GM23248 (cell line): Measurements from ENCODE around the gene RCSD1. TPM values are rescaled to one million over a fixed set of nuclear protein-coding genes. Genes with fewer than 3 reads are reported as not detected.

Experiments used
- DNase-seq: peaks from one replicate; pipeline ENCODE4 v3.0.0-alpha.2; 2015
- H2AFZ ChIP-seq: fragments of 200-600 bp; sonication (generic); 2 replicates; pipeline ENCODE4 v1.6.1; 2016; ENCODE audit warnings: antibody characterized with exemption
- H3F3A ChIP-seq: fragments of 200-600 bp; sonication (generic); 2 replicates; pipeline ENCODE4 v1.6.1; 2016; ENCODE audit warnings: mild to moderate bottlenecking, antibody characterized with exemption, mixed run types; ENCODE audit not compliant: insufficient read depth
- H3K27ac ChIP-seq: fragments of 200-600 bp; sonication (generic); 2 replicates; pipeline ENCODE4 v1.5.1; 2016; ENCODE audit warnings: mild to moderate bottlenecking
- H3K27me3 ChIP-seq: fragments of 200-600 bp; sonication (generic); replicated peaks from 2 replicates; pipeline ENCODE4 v1.6.1; 2016; ENCODE audit warnings: mild to moderate bottlenecking; ENCODE audit not compliant: insufficient read depth
- H3K36me3 ChIP-seq: fragments of 200-600 bp; sonication (generic); 2 replicates; pipeline ENCODE4 v1.6.1; 2016; ENCODE audit warnings: low read depth, mild to moderate bottlenecking
- H3K4me1 ChIP-seq: fragments of 200-600 bp; sonication (generic); 2 replicates; pipeline ENCODE4 v1.6.1; 2016; ENCODE audit warnings: mild to moderate bottlenecking; ENCODE audit not compliant: insufficient read depth
- H3K4me2 ChIP-seq: fragments of 200-600 bp; sonication (generic); one replicate; pipeline ENCODE4 v1.6.1; 2016; ENCODE audit warnings: mild to moderate bottlenecking; ENCODE audit not compliant: unreplicated experiment
- H3K4me3 ChIP-seq: fragments of 200-600 bp; sonication (generic); 2 replicates; pipeline ENCODE4 v1.5.1; 2016; ENCODE audit warnings: mild to moderate bottlenecking
- H3K79me2 ChIP-seq: fragments of 200-600 bp; sonication (generic); 2 replicates; pipeline ENCODE4 v1.6.1; 2016; ENCODE audit warnings: mild to moderate bottlenecking; ENCODE audit not compliant: insufficient read depth
- H3K9ac ChIP-seq: fragments of 200-600 bp; sonication (generic); 2 replicates; pipeline ENCODE4 v1.6.1; 2016; ENCODE audit warnings: mild to moderate bottlenecking
- H3K9me2 ChIP-seq: fragments of 200-600 bp; sonication (generic); 2 replicates; pipeline ENCODE4 v1.6.1; 2016; ENCODE audit warnings: mixed run types, mild to moderate bottlenecking, moderate library complexity; ENCODE audit not compliant: insufficient read depth
- H3K9me3 ChIP-seq: fragments of 200-600 bp; sonication (generic); one replicate; pipeline ENCODE4 v1.6.1; 2017; ENCODE audit warnings: low read depth
- H4K20me1 ChIP-seq: fragments of 200-600 bp; sonication (generic); 2 replicates; pipeline ENCODE4 v1.6.0; 2016; ENCODE audit not compliant: insufficient read depth
- EZH2 ChIP-seq: fragments of 200-600 bp; sonication (generic); IDR thresholded peaks from 2 replicates; pipeline ENCODE4 v1.6.1; 2018; ENCODE audit warnings: antibody characterized with exemption, mild to moderate bottlenecking; ENCODE audit not compliant: insufficient read depth, poor library complexity, severe bottlenecking
- EZH2phosphoT487 ChIP-seq: fragments of 200-600 bp; sonication (generic); IDR thresholded peaks from 2 replicates; pipeline ENCODE4 v1.6.1; 2018; ENCODE audit warnings: antibody characterized with exemption, moderate library complexity, mild to moderate bottlenecking, low read depth; ENCODE audit not compliant: insufficient read depth
- WGBS, 2 experiments: methylation state at CpG; one replicate each; pipeline ENCODE4 v1.1.6; 2015 to 2017; ENCODE audit warnings: low lambda C conversion rate in 2 of 2, low coverage in 1 of 2; ENCODE audit errors: missing lambda C conversion rate in 2 of 2; 5-methylcytosine and 5-hydroxymethylcytosine counted together
- in situ Hi-C: fragments of 300-500 bp; cut with MboI; formaldehyde crosslinking; loops from 2 replicates; pipeline ENCODE4 v1.15.0; 2020
- polyA plus RNA-seq: library from polyadenylated mRNA; unstranded; fragments of >200 nt; fragmentation: Nextera tagmentation; extraction: Ambion mirVana; gene quantifications from 2 replicates; pipeline ENCODE4 v1.2.1, GENCODE V29; 2016
- total RNA-seq: library from RNA; depleted of rRNA; stranded (reverse); fragments of >200 nt; shearing (Covaris generic); gene quantifications from 2 replicates; pipeline ENCODE4 v1.2.3, GENCODE V29; 2014

The RCSD1 gene
- total and polyA plus RNA-seq, 2 experiments from 2014 or later = 0.22 to 0.23 TPM

DNA sequence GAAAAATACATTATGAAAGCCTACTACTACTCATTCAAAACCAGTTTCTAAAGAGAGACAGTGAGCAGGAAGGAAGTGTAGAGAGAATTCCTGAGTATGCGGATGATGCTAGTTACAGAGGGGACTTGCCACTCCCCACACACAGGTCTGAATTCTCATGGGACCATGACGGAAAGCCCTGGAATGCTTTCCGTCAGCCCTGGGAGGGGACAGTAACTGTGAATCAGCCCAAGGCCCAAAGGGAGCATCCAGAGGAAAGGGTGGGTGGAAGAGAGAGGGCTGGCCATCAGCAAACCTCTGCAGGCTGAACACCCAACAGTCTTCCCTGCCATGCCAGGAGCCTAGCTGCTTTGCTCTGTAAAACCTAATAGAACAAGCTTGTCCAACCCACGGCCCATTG, 36.4 kb downstream of the RCSD1 start:
- H3K4me3 ChIP-seq = peak overlapping the region; percentile 41
- WGBS, 2 experiments = 5 to 6% methylated on average over 4 of the region's 4 CpGs
- in situ Hi-C loops = no loop called here
- peak overlapping the region; percentile 66 for H3K4me2 ChIP-seq
- no peaks in the 10 kb centered on the region for H3K36me3 ChIP-seq
- no peak for TF ChIP-seq EZH2phosphoT487
- TF ChIP-seq EZH2 = no peak
- peak overlapping the region; percentile 80 for H3K27ac ChIP-seq
- no peaks in the 10 kb centered on the region for H3K79me2 ChIP-seq
- no peaks in the 10 kb centered on the region for H4K20me1 ChIP-seq
- H3K4me1 ChIP-seq = peaks cover 48% of the 10 kb centered on the region
- H3F3A ChIP-seq = peaks cover 38% of the 10 kb centered on the region
- no peaks in the 10 kb centered on the region for H3K9me3 ChIP-seq
- H3K9me2 ChIP-seq = no peaks in the 10 kb centered on the region
- peak; percentile 98 for DNase-seq
- H3K27me3 ChIP-seq = no peaks in the 10 kb centered on the region
- peak overlapping the region; percentile 59 for H2AFZ ChIP-seq
- H3K9ac ChIP-seq = peak overlapping the region; percentile 25; the same call in 1 of the 2 replicates

DNA sequence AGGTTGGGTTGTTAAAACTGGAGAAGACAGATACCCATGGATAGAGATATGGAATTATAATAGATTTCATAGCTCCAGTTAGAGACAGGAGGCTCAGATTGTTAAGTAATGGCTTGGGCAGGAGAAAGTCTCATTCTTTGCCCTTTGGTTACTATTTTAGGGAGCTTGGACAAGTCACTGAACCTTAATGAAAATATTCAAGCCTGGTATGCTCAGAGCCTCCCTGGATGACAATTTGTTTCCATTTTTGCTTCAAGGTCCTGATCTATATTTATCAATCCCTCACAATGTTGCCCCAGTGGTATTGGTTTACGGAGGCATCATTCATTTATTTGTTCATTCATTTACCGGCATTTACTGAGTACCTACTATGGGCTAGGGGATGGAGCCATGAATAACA, 37.5 kb downstream of the RCSD1 start:
- no peaks in the 10 kb centered on the region for H3K79me2 ChIP-seq
- H3K4me3 ChIP-seq = no peak overlapping the region
- TF ChIP-seq EZH2 (no peak), EZH2phosphoT487 (no peak)
- no peak overlapping the region for H3K9ac ChIP-seq
- H3F3A ChIP-seq = peaks cover 28% of the 10 kb centered on the region
- DNase-seq = no peak
- no peak overlapping the region for H2AFZ ChIP-seq
- H3K4me2 ChIP-seq = no peak overlapping the region
- no peaks in the 10 kb centered on the region for H3K36me3 ChIP-seq
- no peaks in the 10 kb centered on the region for H4K20me1 ChIP-seq
- H3K9me3 ChIP-seq = no peaks in the 10 kb centered on the region
- WGBS, 2 experiments = 81 to 88% methylated on average over 2 of the region's 2 CpGs
- no peaks in the 10 kb centered on the region for H3K27me3 ChIP-seq
- H3K27ac ChIP-seq = no peak overlapping the region
- no peaks in the 10 kb centered on the region for H3K9me2 ChIP-seq
- peaks cover 38% of the 10 kb centered on the region for H3K4me1 ChIP-seq
- in situ Hi-C loops = no loop called here

DNA sequence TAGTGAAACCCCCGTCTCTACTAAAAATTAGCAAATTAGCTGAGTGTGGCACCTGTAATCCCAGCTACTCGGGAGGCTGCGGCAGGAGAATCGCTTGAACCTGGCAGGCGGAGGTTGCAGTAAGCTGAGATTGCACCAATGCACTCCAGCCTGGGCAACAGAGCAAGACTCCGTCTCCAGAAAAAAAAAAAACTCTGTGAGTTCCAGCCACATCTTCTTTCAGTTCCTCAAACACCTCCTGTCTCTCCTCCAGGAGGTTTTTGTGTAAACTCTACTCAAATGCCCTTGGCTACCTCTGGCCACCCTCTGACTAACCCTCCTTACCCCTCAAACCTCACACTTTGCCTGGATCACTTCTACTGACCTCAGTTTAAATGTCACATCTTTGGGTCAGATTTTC, 38.1 kb downstream of the RCSD1 start:
- no peak for TF ChIP-seq EZH2
- no peak for TF ChIP-seq EZH2phosphoT487
- Histone ChIP-seq H3K79me2 (no peaks in the 10 kb centered on the region), H3F3A (peaks cover 23% of the 10 kb centered on the region), H3K4me1 (peaks cover 33% of the 10 kb centered on the region), H3K36me3 (no peaks in the 10 kb centered on the region), H3K9me2 (no peaks in the 10 kb centered on the region), H3K27me3 (no peaks in the 10 kb centered on the region), H3K4me2 (no peak overlapping the region), H3K9me3 (no peaks in the 10 kb centered on the region), H3K27ac (no peak overlapping the region), H4K20me1 (no peaks in the 10 kb centered on the region), H3K9ac (no peak overlapping the region), H2AFZ (no peak overlapping the region), H3K4me3 (no peak overlapping the region)
- no peak for DNase-seq
- 91 to 93% methylated on average over 6 of the region's 6 CpGs for WGBS, 2 experiments
- in situ Hi-C loops = no loop called here

DNA sequence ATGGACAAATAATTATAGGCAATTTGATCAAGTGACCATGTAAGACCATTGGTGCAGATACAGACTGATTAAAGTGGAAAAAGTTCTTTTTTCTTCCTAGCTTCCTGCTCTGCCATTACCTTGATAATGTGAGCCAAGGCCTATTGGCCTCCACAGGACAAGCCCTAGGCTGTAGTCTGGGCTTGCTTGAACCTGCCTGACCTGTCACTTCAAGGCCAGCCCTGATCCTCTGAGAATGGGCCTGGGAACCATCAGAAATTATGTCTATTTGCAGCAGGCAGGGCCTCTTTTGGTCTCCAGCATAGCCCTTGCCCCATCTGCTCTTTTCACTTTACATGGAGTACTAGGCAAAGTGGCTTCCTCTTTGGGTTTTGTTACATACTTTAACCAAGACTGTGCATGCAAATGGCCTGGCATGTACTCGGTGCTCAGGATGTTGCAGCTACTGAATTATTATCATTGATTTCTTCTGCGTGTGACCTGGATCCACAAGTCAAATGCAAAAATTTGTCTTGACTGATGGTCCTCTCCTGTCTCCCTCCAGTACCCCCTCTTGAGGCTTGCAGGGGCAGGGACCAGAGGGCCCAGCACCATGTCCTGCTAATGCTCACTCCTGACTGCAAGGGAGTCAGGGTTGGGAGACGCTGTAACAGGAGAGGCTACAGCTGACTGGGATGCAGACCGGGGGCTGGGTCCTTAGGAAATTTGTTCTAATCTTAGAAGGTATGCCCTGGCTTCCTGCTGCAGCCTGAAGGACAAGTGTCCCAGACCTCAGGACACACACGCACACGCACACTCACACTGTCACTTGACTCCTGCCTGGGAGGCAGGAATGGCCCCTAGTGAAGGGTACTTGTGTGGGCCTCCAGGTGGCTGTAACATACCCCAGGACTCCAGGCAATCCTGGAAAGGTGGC, 39.4 kb downstream of the RCSD1 start:
- Histone ChIP-seq H3K9me3 (no peaks in the 10 kb centered on the region), H3K79me2 (no peaks in the 10 kb centered on the region), H3K27me3 (no peaks in the 10 kb centered on the region), H3K9ac (no peak overlapping the region), H3K9me2 (no peaks in the 10 kb centered on the region), H3K4me3 (no peak overlapping the region), H3K4me1 (peaks cover 19% of the 10 kb centered on the region), H2AFZ (no peak overlapping the region), H3K36me3 (no peaks in the 10 kb centered on the region), H3K4me2 (no peak overlapping the region), H4K20me1 (no peaks in the 10 kb centered on the region), H3K27ac (no peak overlapping the region), H3F3A (peaks cover 15% of the 10 kb centered on the region)
- in situ Hi-C loops = no loop called here
- no peak for DNase-seq
- 88 to 91% methylated on average over 6 of the region's 6 CpGs for WGBS, 2 experiments
- TF ChIP-seq EZH2phosphoT487 (no peak), EZH2 (no peak)
